H1 (cell line): Measurements from ENCODE around the gene ENPEP. TPM values are rescaled to one million over a fixed set of nuclear protein-coding genes. Genes with fewer than 3 reads are reported as not detected.
A peak's percentile ranks its signal among the peaks of the same experiment; 100 is the strongest.

Experiments used
- CTCF ChIA-PET: fragments of 300-600 bp; sonication (Branson Sonifier 250); formaldehyde crosslinking; loops from one replicate; lab custom pipeline; 2021; ENCODE audit not compliant: partially characterized antibody; lab: Charles Lee
- POLR2A ChIA-PET: fragments of 300-600 bp; sonication (Branson Sonifier 250); formaldehyde crosslinking; loops from one replicate; lab custom pipeline; 2021; ENCODE audit warnings: inconsistent platforms; ENCODE audit not compliant: partially characterized antibody; lab: Charles Lee
- DNase-seq, 2 experiments: peaks; one replicate each; pipeline versions ENCODE4 v3.0.0 to v3.0.0-alpha.2; 2010 to 2022; ENCODE audit warnings: low spot score in 2 of 2, low read depth in 1 of 2, mixed read lengths in 1 of 2
- FAIRE-seq: peaks from 2 replicates; lab custom pipeline; 2011; peaks lifted over from hg19 to GRCh38; lab: Jason Lieb, UNC
- H2AFZ ChIP-seq: 2 replicates; pipeline ENCODE4 v1.8.1; 2012; ENCODE audit warnings: low read length, inconsistent platforms
- H2AK5ac ChIP-seq: 2 replicates; pipeline ENCODE4 v1.6.1; 2013; ENCODE audit warnings: low read depth, low read length
- H2BK120ac ChIP-seq: replicated peaks from 2 replicates; pipeline ENCODE3; 2013; ENCODE audit warnings: low read depth, low read length, inconsistent platforms
- H2BK12ac ChIP-seq: 2 replicates; pipeline ENCODE4 v1.6.1; 2013; ENCODE audit warnings: low read depth, low read length
- H2BK15ac ChIP-seq: 2 replicates; pipeline ENCODE4 v1.6.1; 2013; ENCODE audit warnings: low read length
- H2BK20ac ChIP-seq: 2 replicates; pipeline ENCODE4 v1.6.1; 2013; ENCODE audit warnings: low read length
- H2BK5ac ChIP-seq: 2 replicates; pipeline ENCODE4 v1.6.1; 2013; ENCODE audit warnings: low read depth, low read length
- H3K14ac ChIP-seq: 2 replicates; pipeline ENCODE4 v1.6.1; 2013; ENCODE audit warnings: inconsistent platforms; ENCODE audit not compliant: insufficient read length
- H3K18ac ChIP-seq: 2 replicates; pipeline ENCODE4 v1.6.1; 2013; ENCODE audit warnings: low read length; ENCODE audit errors: extremely low read depth
- H3K23ac ChIP-seq: 2 replicates; pipeline ENCODE4 v1.6.1; 2013; ENCODE audit warnings: inconsistent platforms; ENCODE audit not compliant: insufficient read length
- H3K23me2 ChIP-seq: 2 replicates; pipeline ENCODE4 v1.6.1; 2013; ENCODE audit warnings: low read depth, low read length
- H3K27ac ChIP-seq: 2 replicates; pipeline ENCODE4 v1.6.1; 2011; ENCODE audit warnings: low read depth, low read length, inconsistent platforms
- H3K27me3 ChIP-seq, 4 experiments: replicated peaks in 1 of 4; 1 replicate in 1 of 4; 2 replicates in 3 of 4; pipeline versions ENCODE4 v1.6.1 to v1.8.1; 2011 to 2013; ENCODE audit warnings: low read length in 3 of 4, mild to moderate bottlenecking in 3 of 4, inconsistent platforms in 2 of 4, mixed read lengths in 2 of 4, moderate library complexity in 1 of 4; ENCODE audit not compliant: control insufficient read depth in 3 of 4, insufficient read depth in 3 of 4; ENCODE audit errors: extremely low read depth in 1 of 4
- H3K36me3 ChIP-seq, 4 experiments: 2 replicates each; pipeline versions ENCODE4 v1.6.1 to v1.8.1; 2011 to 2013; ENCODE audit warnings: mild to moderate bottlenecking in 4 of 4, low read length in 3 of 4, moderate library complexity in 2 of 4, control low read depth in 1 of 4, inconsistent platforms in 1 of 4; ENCODE audit not compliant: insufficient read depth in 4 of 4, control insufficient read depth in 2 of 4
- H3K4ac ChIP-seq: replicated peaks from 2 replicates; pipeline ENCODE3; 2013; ENCODE audit warnings: low read length, low read depth, mixed read lengths, inconsistent platforms; ENCODE audit not compliant: insufficient read length
- H3K4me1 ChIP-seq, 4 experiments: replicated peaks in 1 of 4; 1 replicate in 1 of 4; 2 replicates in 3 of 4; pipeline versions ENCODE4 v1.6.1 to v1.8.1; 2011 to 2013; ENCODE audit warnings: low read length in 3 of 4, inconsistent platforms in 2 of 4, mixed read lengths in 1 of 4; ENCODE audit not compliant: insufficient read depth in 4 of 4, control insufficient read depth in 3 of 4
- H3K4me2 ChIP-seq, 2 experiments: 2 replicates each; pipeline versions ENCODE4 v1.6.1 to v1.8.1; 2011 to 2013; ENCODE audit warnings: low read depth in 2 of 2, low read length in 2 of 2, control low read depth in 1 of 2, inconsistent platforms in 1 of 2, mild to moderate bottlenecking in 1 of 2; ENCODE audit not compliant: insufficient read depth in 1 of 2
- H3K4me3 ChIP-seq, 4 experiments: fragments of 200-600, 300-600 bp in 1 of 4; sonication (generic), shearing (Covaris generic), sonication (Bioruptor Twin) in 1 of 4; 2 replicates each; pipeline versions ENCODE4 v1.5.1 to v1.8.1; 2011 to 2016; ENCODE audit warnings: low read length in 4 of 4, low read depth in 3 of 4, control low read depth in 2 of 4, inconsistent platforms in 2 of 4, mild to moderate bottlenecking in 2 of 4, mixed read lengths in 1 of 4, moderate library complexity in 1 of 4; ENCODE audit not compliant: insufficient read depth in 2 of 4; ENCODE audit errors: extremely low read depth in 1 of 4
- H3K56ac ChIP-seq: replicated peaks from 2 replicates; pipeline ENCODE3; 2013; ENCODE audit warnings: low read depth, mild to moderate bottlenecking, mixed read lengths, low read length, inconsistent platforms; ENCODE audit not compliant: insufficient read length
- H3K79me1 ChIP-seq: 2 replicates; pipeline ENCODE4 v1.6.1; 2013; ENCODE audit warnings: low read depth, low read length, control low read depth
- H3K79me2 ChIP-seq, 2 experiments: 2 replicates each; pipeline versions ENCODE4 v1.6.1 to v1.8.1; 2012 to 2013; ENCODE audit warnings: low read length in 2 of 2, mild to moderate bottlenecking in 2 of 2, inconsistent platforms in 1 of 2; ENCODE audit not compliant: insufficient read depth in 2 of 2, control insufficient read depth in 1 of 2
- H3K9ac ChIP-seq, 4 experiments: replicated peaks in 1 of 4; 1 replicate in 1 of 4; 2 replicates in 3 of 4; pipeline versions ENCODE4 v1.6.1 to v1.8.1; 2011 to 2013; ENCODE audit warnings: low read depth in 3 of 4, low read length in 3 of 4, control low read depth in 2 of 4, mild to moderate bottlenecking in 2 of 4, moderate library complexity in 2 of 4, inconsistent platforms in 1 of 4; ENCODE audit errors: extremely low read depth in 1 of 4
- H3K9me3 ChIP-seq, 2 experiments: 2 replicates each; pipeline versions ENCODE4 v1.6.1 to v1.8.1; 2012 to 2013; ENCODE audit warnings: mild to moderate bottlenecking in 2 of 2, moderate library complexity in 2 of 2, control low read depth in 1 of 2, inconsistent platforms in 1 of 2, low read depth in 1 of 2, low read length in 1 of 2, mixed read lengths in 1 of 2; ENCODE audit not compliant: insufficient read depth in 2 of 2
- H4K20me1 ChIP-seq, 2 experiments: replicated peaks in 1 of 2; 2 replicates each; pipeline versions ENCODE3 to v1.8.1; 2011 to 2013; ENCODE audit warnings: inconsistent platforms in 2 of 2, low read length in 2 of 2, mild to moderate bottlenecking in 1 of 2; ENCODE audit not compliant: insufficient read depth in 2 of 2, control insufficient read depth in 1 of 2
- H4K5ac ChIP-seq: 2 replicates; pipeline ENCODE4 v1.6.1; 2013; ENCODE audit warnings: low read length, low read depth, mixed read lengths, inconsistent platforms; ENCODE audit not compliant: insufficient read length
- H4K8ac ChIP-seq: 2 replicates; pipeline ENCODE4 v1.8.0; 2013; ENCODE audit warnings: mild to moderate bottlenecking, moderate library complexity, low read length, inconsistent platforms; ENCODE audit not compliant: insufficient read depth; ENCODE audit errors: extremely low read depth
- H4K91ac ChIP-seq: replicated peaks from 2 replicates; pipeline ENCODE3; 2013; ENCODE audit warnings: low read length, mixed read lengths, inconsistent platforms; ENCODE audit not compliant: insufficient read length
- CBX8 ChIP-seq: fragments of 300-800, 300-1000 bp; sonication (generic); IDR thresholded peaks from 2 replicates; pipeline ENCODE4 v1.7.1; 2016; ENCODE audit warnings: low read depth, low read length, borderline replicate concordance
- CHD1 ChIP-seq: IDR thresholded peaks from 2 replicates; pipeline ENCODE4 v1.6.1; 2012; ENCODE audit warnings: low read depth, low read length, improper control_type of control experiment
- E2F6 ChIP-seq: IDR thresholded peaks from 2 replicates; pipeline ENCODE4 v1.6.1; 2012; ENCODE audit warnings: inconsistent platforms
- EGR1 ChIP-seq: IDR thresholded peaks from 2 replicates; pipeline ENCODE4 v1.6.1; 2011; ENCODE audit warnings: low read depth, low read length, borderline replicate concordance
- EZH2 ChIP-seq: fragments of 200-600 bp; sonication (generic); IDR thresholded peaks from 2 replicates; pipeline ENCODE4 v1.7.1; 2012; ENCODE audit warnings: low read depth, mild to moderate bottlenecking, moderate library complexity, low read length, inconsistent platforms; ENCODE audit not compliant: severe bottlenecking
- KDM1A ChIP-seq: fragments of 200-600, 300-600 bp; sonication (generic); IDR thresholded peaks from 2 replicates; pipeline ENCODE4 v1.7.1; 2016; ENCODE audit warnings: mild to moderate bottlenecking, low read length, borderline replicate concordance
- SIN3A ChIP-seq, 2 experiments: IDR thresholded peaks in 1 of 2; conservative IDR thresholded peaks in 1 of 2; 2 replicates each; pipeline ENCODE4 v1.6.1; 2011 to 2012; ENCODE audit warnings: low read length in 2 of 2, improper control_type of control experiment in 1 of 2, low read depth in 1 of 2, mild to moderate bottlenecking in 1 of 2
- SUZ12 ChIP-seq: fragments of 200-600 bp; sonication (generic); IDR thresholded peaks from 2 replicates; pipeline ENCODE4 v1.6.1; 2012; ENCODE audit warnings: mild to moderate bottlenecking, inconsistent platforms, low read length, moderate library complexity, mixed read lengths
- TEAD4 ChIP-seq: IDR thresholded peaks from 2 replicates; pipeline ENCODE4 v1.6.1; 2012; ENCODE audit warnings: low read depth, low read length, inconsistent platforms, mixed read lengths
- USF2 ChIP-seq: IDR thresholded peaks from 2 replicates; pipeline ENCODE4 v1.6.1; 2011; ENCODE audit warnings: low read length, improper control_type of control experiment
- ZNF274 ChIP-seq: IDR thresholded peaks from 2 replicates; pipeline ENCODE4 v1.7.0; 2012; ENCODE audit warnings: low read length, borderline replicate concordance; ENCODE audit errors: extremely low read depth
- WGBS, 2 experiments: shearing (Covaris generic) in 1 of 2; methylation state at CpG; one replicate each; pipeline versions ENCODE4 v1.1.6 to v1.1.7; 2013 to 2015; ENCODE audit warnings: low lambda C conversion rate in 2 of 2, mixed read lengths in 2 of 2, inconsistent platforms in 1 of 2, low coverage in 1 of 2, missing lambda C conversion rate in 1 of 2; ENCODE audit not compliant: insufficient replicate concordance in 2 of 2, insufficient coverage in 1 of 2, insufficient read length in 1 of 2; ENCODE audit errors: extremely low coverage in 1 of 2, missing lambda C conversion rate in 1 of 2; 5-methylcytosine and 5-hydroxymethylcytosine counted together
- polyA plus RNA-seq, 7 experiments: library from polyadenylated mRNA; depleted of rRNA in 3 of 7; stranded (reverse) in 5 of 7; unstranded in 2 of 7; fragments of >200 nt in 5 of 7; fragments of 200-250 nt in 2 of 7; gene quantifications; 1 replicate in 5 of 7; 2 replicates in 1 of 7; 4 replicates in 1 of 7; pipeline versions ENCODE4 v1.2.1 to v1.2.3, GENCODE V29; 2011 to 2013; ENCODE audit warnings: missing spikeins in 2 of 7, mixed read lengths in 2 of 7
- total RNA-seq: library from RNA; stranded (reverse); fragmentation: NEBNext Ultra II Directional; extraction: Animal tissue kit (Norgen Biotek cat#: 25700); gene quantifications from 2 replicates; pipeline ENCODE4 v1.2.1, GENCODE V29; 2021

ENPEP gene
- total and polyA plus RNA-seq, 2 of the 8 experiments (the other 6 are each of a cell fraction or from before 2014, with no cell fraction given): 0.09 to 0.61 TPM

GRCh38 chr4:110611968-110612447, 136.1 kb downstream of the ENPEP start:
- WGBS, 2 experiments: 28% methylated on average over 30 of the region's 30 CpGs; no CpG with 5 or more reads in 1 of the 2 experiments

More at GRCh38 chr4:110611968-110612447, 136.1 kb downstream of the ENPEP start:
- H3K27ac ChIP-seq: no peak overlapping the region
- H3K4me2 ChIP-seq: peak overlapping the region; percentile 47 to 69
- peaks cover 0 to 19% of the 10 kb centered on the region in 2 experiments for H4K20me1 ChIP-seq
- no peaks in the 10 kb centered on the region for H3K9me3 ChIP-seq
- peaks cover 12% of the 10 kb centered on the region; the same call in 1 of the 2 replicates for H3K23me2 ChIP-seq
- H3K79me1 ChIP-seq: no peaks in the 10 kb centered on the region
- no peak overlapping the region for H2AFZ ChIP-seq
- 0 out of 2 replicates have a peak overlapping the region, but pooled peaks have one; percentile 32 for H2AK5ac ChIP-seq
- H3K9ac ChIP-seq: no peak overlapping the region
- H3K18ac ChIP-seq: no peak overlapping the region
- peaks cover 2 to 29% (median 8%) of the 10 kb centered on the region in 4 experiments for H3K4me1 ChIP-seq
- H2BK12ac ChIP-seq: peak overlapping the region; percentile 85; the same call in 1 of the 2 replicates
- H3K4me3 ChIP-seq: peak overlapping the region in 2 of 4 experiments; percentile 8 to 37; a peak in 3 of 8 replicates
- no peak overlapping the region for H3K4ac ChIP-seq
- no peak overlapping the region for H4K8ac ChIP-seq
- FAIRE-seq (no peak), DNase-seq (peak in 1 of 2 experiments; percentile 52)
- no peak overlapping the region for H2BK20ac ChIP-seq
- H4K5ac ChIP-seq: no peak overlapping the region
- TF ChIP-seq CHD1 (no peak), ZNF274 (no peak), KDM1A (no peak), EGR1 (no peak), TEAD4 (no peak), SUZ12 (peak; percentile 70), EZH2 (peak; percentile 73), SIN3A (conservative IDR thresholded peaks at IDR 0.05 in 1 of 2, IDR thresholded peaks at IDR 0.05 in 1 of 2; ENCODE audit: low read depth in 1 of 2, low read length in 2 of 2) (no peak), E2F6 (no peak), USF2 (no peak), CBX8 (no peak)
- H3K36me3 ChIP-seq: no peaks in the 10 kb centered on the region
- peaks cover 50 to 92% (median 82%) of the 10 kb centered on the region in 4 experiments for H3K27me3 ChIP-seq
- no peak overlapping the region for H3K56ac ChIP-seq
- H4K91ac ChIP-seq: no peak overlapping the region
- no peak overlapping the region for H3K23ac ChIP-seq
- ChIA-PET POLR2A (interaction anchor here (0.8 to 1.2 kb wide), 2 partner anchors 10 to 22 kb away, joined by 3 read pairs; no protein-coding TSS in a partner anchor), CTCF (interaction anchor here (0.7 to 2.0 kb wide), 5 partner anchors 17 to 303 kb away, joined by 3 to 6 read pairs (median 3); no protein-coding TSS in a partner anchor)
- no peak overlapping the region for H2BK15ac ChIP-seq
- H2BK120ac ChIP-seq: no peak overlapping the region
- no peaks in the 10 kb centered on the region for H3K79me2 ChIP-seq
- no peak overlapping the region for H3K14ac ChIP-seq
- no peak overlapping the region for H2BK5ac ChIP-seq
